IPS-NIHi11 (cell line): Measurements from ENCODE around the gene CEP170B.
"Not testable (repeated sequence)": the region's sequence is repeated elsewhere in the genome, so short reads cannot be mapped to it uniquely, and the experiment has no call there.

Experiments used
- DNase-seq: peaks from one replicate; pipeline ENCODE4 v3.0.0; 2012; ENCODE audit warnings: mixed read lengths, low spot score

Gene CEP170B

DNA sequence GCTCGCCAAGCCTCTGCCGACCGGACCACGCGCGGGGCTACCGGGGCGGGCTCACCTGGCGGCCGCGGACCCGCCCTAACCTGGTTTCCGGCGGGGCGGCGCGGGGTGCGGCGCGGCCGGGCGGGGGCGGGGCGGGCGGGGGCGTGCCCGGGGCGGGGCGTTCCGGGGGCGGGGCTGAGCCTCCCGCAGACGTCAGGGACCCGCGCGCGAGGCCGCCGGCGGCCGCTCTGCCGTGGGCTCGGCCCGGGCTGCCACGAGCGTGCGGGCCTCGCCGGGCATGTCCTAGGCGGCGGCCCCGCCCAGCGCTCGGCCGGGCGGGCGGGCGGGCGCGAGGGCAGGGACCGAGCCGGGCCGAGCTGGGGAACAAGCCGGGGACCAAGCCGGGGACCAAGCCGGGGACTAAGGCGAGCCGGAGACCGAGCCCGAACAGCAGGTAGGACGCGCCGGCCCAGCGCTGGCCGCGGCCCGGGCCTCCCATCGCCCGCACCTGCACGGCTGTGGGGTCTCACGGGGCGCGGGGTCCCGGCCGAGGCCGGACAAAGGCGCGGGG, at the start of gene CEP170B:
TSS of gene CEP170B (plus strand) at position 188 of the 550 bp plus-strand sequence. CDS start 3,183 bp downstream, outside the sequence.
- peak; percentile 89 for DNase-seq

DNA sequence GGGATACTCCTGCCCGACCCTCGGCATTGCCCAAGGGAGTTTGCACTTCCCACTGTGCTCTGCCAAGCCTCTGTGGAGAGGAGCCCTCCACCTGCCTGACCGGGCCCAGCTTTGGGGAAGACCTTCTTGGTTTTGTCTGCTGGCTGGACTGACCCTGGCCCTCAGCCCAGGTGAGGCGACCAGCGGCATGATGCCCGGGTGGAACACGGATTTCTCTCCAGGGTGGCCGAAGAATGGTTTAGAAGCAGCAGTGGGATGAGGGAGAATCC, 48.5 kb upstream of the CEP170B start:
- no peak for DNase-seq

GRCh38 chr14:104817930-104818713, 46.9 kb upstream of the CEP170B start:
- no peak for DNase-seq

- no peak for DNase-seq
Measured at GRCh38 chr14:104818714-104819161, 46.3 kb upstream of the CEP170B start.

DNA sequence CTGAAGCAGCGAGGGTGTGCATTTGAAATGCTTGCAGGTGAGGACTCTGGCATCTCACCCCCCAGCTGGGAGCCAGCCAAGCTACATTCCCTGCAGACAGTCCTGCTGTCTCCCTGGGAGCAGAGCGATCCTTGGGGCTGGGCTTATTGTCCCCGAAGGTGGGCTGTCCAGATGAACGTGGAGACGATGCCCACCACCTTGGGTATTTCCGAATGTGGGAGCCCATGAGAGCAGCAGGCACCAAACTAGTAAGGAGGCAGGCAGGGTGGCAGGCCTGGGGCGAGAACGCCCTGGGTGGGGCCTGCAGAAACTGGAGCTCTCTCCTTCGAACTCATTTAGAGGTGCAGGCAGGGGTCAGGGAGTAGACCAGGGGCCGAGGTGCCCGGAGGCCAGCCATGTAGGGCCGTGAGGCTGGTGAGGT, 45.7 kb upstream of the CEP170B start:
- no peak for DNase-seq

DNA sequence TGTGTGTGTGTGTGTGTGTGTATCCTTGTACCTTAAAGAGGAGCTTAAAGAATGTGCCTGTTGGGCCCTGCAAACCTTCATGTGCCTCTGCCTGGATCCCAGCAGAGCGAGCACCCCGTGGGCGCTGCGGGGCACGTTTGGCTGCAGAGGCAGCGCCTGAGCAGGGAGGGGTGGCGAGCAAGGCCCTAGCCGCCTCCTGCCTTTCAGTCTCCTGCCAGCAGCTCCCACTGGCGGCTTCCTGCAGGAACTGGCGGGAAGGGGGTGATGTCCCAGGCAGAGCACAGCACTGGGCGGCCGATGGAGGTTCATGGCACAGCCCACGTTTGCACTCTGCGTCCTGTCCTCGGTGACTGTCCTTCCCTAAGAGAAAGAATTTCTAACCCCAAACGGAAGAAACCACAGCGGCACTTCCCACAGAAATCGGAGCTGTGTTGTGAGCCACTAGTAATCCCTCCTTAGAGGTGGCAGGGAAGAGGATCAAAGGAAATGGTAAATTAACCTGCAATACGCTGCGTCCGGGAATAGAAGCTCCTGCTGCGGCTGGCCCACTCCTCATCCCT, 44.3 kb upstream of the CEP170B start:
- DNase-seq: peak; percentile 72

DNA sequence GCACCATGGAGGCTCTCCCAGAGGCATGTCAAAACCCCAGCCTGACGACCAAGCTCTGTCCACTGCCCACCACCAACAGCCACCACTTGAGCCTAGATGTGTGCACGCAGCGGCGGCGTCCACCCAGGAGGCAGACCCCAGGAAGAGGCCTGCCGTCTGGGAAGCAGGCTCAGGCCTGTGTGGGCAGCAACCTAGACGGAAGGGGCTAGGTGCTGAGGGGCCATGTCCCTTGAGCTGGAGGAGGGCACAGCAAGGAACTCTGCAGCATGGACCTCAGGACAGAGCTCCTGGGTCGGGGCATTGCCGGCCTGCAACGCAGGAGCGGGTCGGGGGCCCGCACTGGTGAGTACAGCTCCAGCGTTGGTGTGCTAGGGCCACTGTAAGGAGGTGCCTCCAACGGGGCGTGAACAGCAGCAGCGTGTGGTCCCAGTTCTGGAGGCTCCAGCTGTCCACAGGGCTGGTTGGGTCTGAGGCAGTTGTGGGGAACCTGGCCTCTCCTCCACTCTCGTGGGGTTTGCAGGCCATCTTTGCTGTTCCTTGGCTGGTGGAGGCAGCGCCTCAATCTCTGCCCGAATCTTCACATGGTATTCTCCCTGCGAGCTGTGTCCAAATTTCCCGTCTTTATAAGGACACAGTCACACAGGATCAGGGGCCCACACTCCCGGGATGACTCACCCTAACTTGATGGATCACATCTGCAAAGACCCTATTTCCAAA, 43.7 kb upstream of the CEP170B start:
- DNase-seq: no peak

DNA sequence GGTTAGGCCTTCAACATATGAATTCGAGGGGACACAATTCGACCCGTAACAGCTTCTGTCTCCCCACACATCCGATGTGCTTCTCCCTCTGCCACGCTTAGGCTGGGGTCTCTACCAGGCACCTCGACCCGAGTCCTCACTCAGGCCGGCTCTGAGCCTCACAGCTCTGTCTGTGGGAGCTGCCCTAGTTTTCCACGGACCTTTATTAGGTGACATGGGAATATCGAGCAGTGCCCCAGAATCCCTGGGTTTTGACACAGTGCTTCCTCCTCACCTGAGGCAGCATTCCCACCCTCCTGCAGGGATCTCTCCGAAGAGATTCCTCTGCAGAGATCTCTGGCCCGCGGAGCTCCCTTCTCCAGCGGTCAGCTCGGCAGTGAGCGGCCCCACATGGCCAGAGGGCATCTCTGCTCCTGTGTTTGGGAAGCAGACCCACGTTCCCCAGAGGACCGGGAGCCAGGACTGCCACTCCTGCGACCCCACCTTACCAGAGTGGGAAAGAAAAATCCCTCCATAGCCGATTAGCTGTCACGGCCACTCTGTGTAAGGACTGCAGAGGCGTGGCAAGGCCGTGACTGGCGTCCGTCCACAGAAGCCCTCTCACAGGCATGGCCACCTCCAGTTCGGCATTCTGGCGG, 43.0 kb upstream of the CEP170B start:
- DNase-seq: no peak

- DNase-seq: no peak
Measured at GRCh38 chr14:104822821-104823615, 42.0 kb upstream of the CEP170B start.

DNA sequence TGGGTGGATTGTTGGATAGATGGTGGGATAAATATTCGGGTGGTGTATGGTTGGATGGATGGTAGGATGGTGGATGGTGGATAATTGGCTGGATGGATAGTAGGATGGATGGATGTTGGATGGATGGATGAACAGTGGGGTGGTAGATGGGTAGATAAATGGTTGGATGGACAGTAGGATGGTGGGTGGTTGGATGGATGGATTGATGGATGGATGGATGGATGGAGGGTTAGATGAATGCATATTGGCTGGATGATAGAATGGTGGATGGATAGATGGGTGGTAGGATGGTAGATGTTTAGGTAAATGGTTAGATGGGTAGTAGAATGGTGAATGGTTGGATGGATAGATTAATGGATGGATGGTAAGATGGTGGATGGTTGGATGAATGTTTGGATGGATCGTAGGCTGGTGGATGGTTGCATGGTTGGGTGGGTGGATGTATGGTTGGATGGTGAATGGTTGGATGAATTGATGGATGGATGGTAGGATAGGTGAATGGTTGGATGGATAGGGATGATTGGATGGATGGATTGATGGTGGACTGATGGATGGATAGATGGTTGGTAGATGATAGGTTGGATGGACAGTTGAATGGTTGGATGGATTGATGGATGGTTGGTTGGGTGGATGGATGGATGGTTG, 40.6 kb upstream of the CEP170B start:
- DNase-seq: no peak

GRCh38 chr14:104826189-104826860, 38.7 kb upstream of the CEP170B start:
- peak; percentile 97 for DNase-seq

GRCh38 chr14:104826861-104827176, 38.2 kb upstream of the CEP170B start:
- no peak for DNase-seq

DNA sequence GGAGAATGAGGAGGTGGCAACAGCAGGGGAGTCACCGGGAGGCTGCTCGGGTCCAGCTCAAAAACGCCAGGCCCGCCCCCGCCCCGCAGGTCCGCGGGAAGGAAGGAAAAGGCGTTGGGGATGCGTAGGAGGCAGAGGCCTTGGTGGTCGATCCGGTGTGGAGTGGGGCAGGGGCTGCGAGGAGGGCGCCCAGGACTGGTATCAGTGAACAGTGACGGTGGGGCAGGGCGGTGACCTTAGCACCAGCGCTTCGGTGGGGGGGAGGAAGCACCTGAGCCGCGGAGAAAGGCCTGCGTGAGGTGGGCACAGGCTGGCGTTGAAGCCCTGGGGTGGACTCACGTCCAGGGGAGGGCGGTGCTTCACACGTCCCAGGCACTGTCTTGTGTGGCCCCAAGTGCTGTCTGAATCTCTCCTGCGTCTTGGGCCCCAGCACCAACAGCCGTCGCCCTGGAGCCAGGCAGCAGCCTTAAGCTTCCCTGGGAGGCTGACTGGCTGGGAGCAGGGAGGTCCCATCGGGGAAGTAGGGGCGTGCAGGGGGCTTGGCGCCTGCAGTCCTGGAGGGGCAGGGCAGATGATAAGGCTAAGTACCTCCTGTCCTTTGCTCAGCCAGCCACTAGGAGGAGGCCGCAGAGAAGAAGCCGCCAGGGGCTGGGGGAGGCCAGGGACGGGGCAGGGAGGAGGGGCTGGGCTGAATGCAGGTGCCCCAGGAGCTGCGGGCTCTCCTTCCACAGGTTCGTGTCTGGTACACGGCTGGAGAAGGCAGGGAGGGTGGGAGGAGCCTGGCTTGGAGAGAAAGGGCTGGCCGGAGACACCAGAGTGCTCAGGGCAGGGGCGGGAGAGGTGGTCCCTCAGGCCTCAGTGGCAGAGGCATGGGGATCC, 37.7 kb upstream of the CEP170B start:
- DNase-seq: peak; percentile 92

DNA sequence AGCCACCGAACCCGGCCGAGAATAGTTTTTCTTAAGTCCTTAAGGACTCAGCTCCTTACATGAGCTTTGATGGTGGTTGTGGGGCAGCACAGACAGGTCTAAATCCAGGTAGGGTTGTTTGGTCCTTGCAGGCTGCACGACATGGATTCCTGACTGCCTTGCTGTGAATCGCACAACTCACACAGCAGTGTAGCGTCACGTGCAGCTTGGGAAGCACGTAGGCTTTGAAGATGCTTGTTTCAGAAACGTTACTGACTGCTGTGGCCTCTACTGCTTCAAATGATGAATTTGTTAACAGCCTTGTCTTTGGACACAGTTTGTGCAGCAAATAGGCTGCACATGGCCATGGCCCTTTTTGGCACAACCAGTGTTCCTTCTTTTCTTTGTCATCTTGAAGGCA, 34.3 kb upstream of the CEP170B start:
- no peak for DNase-seq

DNA sequence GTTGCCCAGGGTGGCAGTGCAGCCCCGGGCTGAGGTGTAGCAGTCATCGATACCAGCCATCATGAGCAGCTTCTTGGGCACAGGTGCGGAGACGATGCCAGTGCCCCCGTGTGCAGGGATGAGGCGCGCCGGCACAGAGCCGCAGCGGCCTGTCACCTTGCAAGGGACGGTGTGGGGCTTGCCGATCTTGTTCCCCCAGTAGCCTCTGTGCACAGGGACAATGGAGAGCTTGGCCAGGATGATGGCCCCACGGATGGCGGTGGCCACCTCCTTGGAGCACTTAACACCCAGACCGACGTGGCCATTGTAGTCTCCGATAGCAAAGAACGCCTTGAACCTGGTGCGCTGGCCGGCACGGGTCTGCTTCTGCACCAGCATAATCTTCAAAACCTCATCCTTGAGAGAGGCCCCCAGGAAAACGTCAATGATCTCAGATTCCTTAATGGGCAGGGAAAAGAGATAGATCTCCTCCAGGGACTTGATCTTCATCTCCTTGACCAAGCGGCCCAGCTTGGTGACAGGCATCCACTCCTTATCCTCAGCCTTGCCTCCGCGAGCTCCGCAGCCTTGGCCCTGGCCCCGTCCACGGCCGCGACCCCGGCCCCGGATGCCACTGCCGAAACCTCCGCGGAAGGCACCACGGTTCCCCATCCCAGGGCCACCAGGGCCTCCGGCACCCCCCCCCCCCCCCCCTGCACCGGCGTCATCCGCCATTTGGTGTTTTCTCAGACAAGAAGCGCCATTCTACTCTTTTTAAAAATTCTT, 28.7 kb upstream of the CEP170B start:
- DNase-seq: not testable (repeated sequence)

GRCh38 chr14:104841730-104842129, 23.3 kb upstream of the CEP170B start:
- DNase-seq: no peak

DNA sequence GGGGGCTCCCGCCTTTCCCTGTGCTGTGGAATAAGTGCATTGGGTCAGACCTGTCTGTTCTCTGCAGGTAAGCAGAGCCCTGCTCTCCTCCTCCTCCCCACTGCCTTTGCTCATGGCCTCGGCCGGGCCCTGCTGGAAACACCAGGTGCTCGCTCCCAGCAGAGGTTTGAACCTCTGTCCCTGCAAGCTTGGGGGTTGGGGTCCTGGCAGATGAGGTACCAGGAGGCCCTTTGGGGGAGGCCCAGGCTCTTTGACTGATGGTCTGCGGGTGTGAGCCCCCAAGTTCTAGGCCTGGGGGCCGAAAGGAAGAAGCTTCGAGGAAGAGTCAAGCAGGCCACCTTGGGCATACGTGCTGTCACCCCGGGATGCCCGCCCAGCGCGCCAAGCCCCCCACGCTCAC, 22.1 kb upstream of the CEP170B start:
- peak; percentile 12 for DNase-seq

GRCh38 chr14:104843442-104844305, 21.4 kb upstream of the CEP170B start:
- peak; percentile 74 for DNase-seq
